Natural killer cell (primary cell): ENCODE measurements around the gene PMM2. TPM values are rescaled to one million over a fixed set of nuclear protein-coding genes. Genes with fewer than 3 reads are reported as not detected.

Experiments used
- ATAC-seq, 3 donors: fragments of 150-1000 bp in 2 of 3; fragments of 200-7000 bp in 1 of 3; cut with Tn5 transposase; 1 replicate in 1 of 3; 2 replicates in 2 of 3; pipeline ENCODE4 v1.10.0; 2021; ENCODE audit warnings: mild to moderate bottlenecking in 2 of 3, moderate library complexity in 2 of 3
- DNase-seq, 2 donors: peaks; one replicate each; pipeline versions ENCODE4 v3.0.0 to v3.0.0-alpha.2; 2013 to 2021; ENCODE audit warnings: mixed read lengths in 1 of 2
- H3K27ac ChIP-seq: one replicate; pipeline ENCODE4 v1.5.1; 2013; ENCODE audit warnings: mild to moderate bottlenecking, low read length
- H3K27me3 ChIP-seq: one replicate; pipeline ENCODE4 v1.6.1; 2013; ENCODE audit warnings: low read length; ENCODE audit not compliant: control insufficient read depth, insufficient read depth
- H3K36me3 ChIP-seq: one replicate; pipeline ENCODE4 v1.6.1; 2013; ENCODE audit warnings: low read length; ENCODE audit not compliant: control insufficient read depth, insufficient read depth
- H3K4me1 ChIP-seq: one replicate; pipeline ENCODE4 v1.6.1; 2013; ENCODE audit warnings: low read length; ENCODE audit not compliant: control insufficient read depth, insufficient read depth
- H3K4me3 ChIP-seq: one replicate; pipeline ENCODE4 v1.5.1; 2013; ENCODE audit warnings: low read length
- H3K9me3 ChIP-seq: one replicate; pipeline ENCODE4 v1.6.1; 2013; ENCODE audit warnings: low read length; ENCODE audit not compliant: control insufficient read depth, insufficient read depth
- H3K27ac Mint-ChIP-seq, 2 donors: one replicate each; pipeline ENCODE4 v1.8.0; 2022; ENCODE audit warnings: mild to moderate bottlenecking in 2 of 2, mixed read lengths in 2 of 2, moderate library complexity in 1 of 2
- H3K27me3 Mint-ChIP-seq, 2 donors: one replicate each; pipeline ENCODE4 v1.8.0; 2022; ENCODE audit warnings: low read depth in 2 of 2, mixed read lengths in 2 of 2
- H3K36me3 Mint-ChIP-seq: one replicate; pipeline ENCODE4 v1.8.0; 2022; ENCODE audit warnings: mixed read lengths
- H3K4me1 Mint-ChIP-seq, 2 donors: one replicate each; pipeline ENCODE4 v1.8.0; 2022; ENCODE audit warnings: mixed read lengths in 2 of 2
- H3K4me3 Mint-ChIP-seq: one replicate; pipeline ENCODE4 v1.8.0; 2022; ENCODE audit warnings: mild to moderate bottlenecking, moderate library complexity, mixed read lengths
- H3K9me3 Mint-ChIP-seq, 2 donors: one replicate each; pipeline ENCODE4 v1.8.0; 2022; ENCODE audit warnings: mixed read lengths in 2 of 2
- CTCF ChIP-seq: fragments of 200-600 bp; IDR thresholded peaks from one replicate; pipeline ENCODE4 v1.8.0; 2022; ENCODE audit warnings: antibody characterized with exemption
- WGBS: methylation state at CpG from one replicate; pipeline ENCODE4 v1.1.7; 2013; ENCODE audit warnings: missing lambda C conversion rate; ENCODE audit not compliant: insufficient coverage; 5-methylcytosine and 5-hydroxymethylcytosine counted together
- intact Hi-C: fragments of 100-400 bp; cut with micrococcal nuclease; formaldehyde crosslinking; loops from one replicate; pipeline ENCODE4 v1.14.2; 2022
- total RNA-seq, 4 donors: library from RNA; stranded (reverse); fragments of 120-200 nt in 1 of 4; gene quantifications; one replicate each; pipeline versions ENCODE4 v1.2.3 to v1.2.4, GENCODE V29; 2013 to 2022

Gene PMM2
- total RNA-seq, 3 donors from 2014 or later (not counting 1 experiment from before 2014, with no cell fraction given) = 33.4 to 37.6 (median 36.4) TPM

GRCh38 chr16:8826278-8826879, 28.7 kb downstream of the PMM2 start:
- peaks cover 16% of the 10 kb centered on the region for H3K36me3 ChIP-seq
- H3K4me1 ChIP-seq = no peaks in the 10 kb centered on the region
- no peak overlapping the region for H3K27ac ChIP-seq
- ATAC-seq = no peak
- Mint-ChIP-seq H3K4me3 (no peak overlapping the region), H3K36me3 (no peaks in the 10 kb centered on the region), H3K27me3 (no peaks in the 10 kb centered on the region), H3K9me3 (no peaks in the 10 kb centered on the region), H3K4me1 (peaks cover 8 to 14% of the 10 kb centered on the region in 2 donors), H3K27ac (no peak overlapping the region)
- no peaks in the 10 kb centered on the region for H3K9me3 ChIP-seq
- WGBS = 100% methylated on average over 1 of the region's 3 CpGs
- TF ChIP-seq CTCF = no peak
- no peaks in the 10 kb centered on the region for H3K27me3 ChIP-seq
- intact Hi-C loops = no loop called here
- no peak for DNase-seq
- H3K4me3 ChIP-seq = no peak overlapping the region

- H3K9me3 Mint-ChIP-seq = no peaks in the 10 kb centered on the region
- H3K4me3 Mint-ChIP-seq = no peak overlapping the region
- TF ChIP-seq CTCF = no peak
- WGBS = 96% methylated on average over 7 of the region's 8 CpGs
- ATAC-seq = no peak
- H3K4me1 Mint-ChIP-seq = peaks cover 0 to 17% of the 10 kb centered on the region in 2 donors
- no peaks in the 10 kb centered on the region for H3K36me3 Mint-ChIP-seq
- no peaks in the 10 kb centered on the region for H3K27me3 Mint-ChIP-seq
- no peak overlapping the region for H3K27ac Mint-ChIP-seq
- DNase-seq = no peak
- Histone ChIP-seq H3K9me3 (no peaks in the 10 kb centered on the region), H3K36me3 (peaks cover 19% of the 10 kb centered on the region), H3K27ac (no peak overlapping the region), H3K4me3 (no peak overlapping the region), H3K4me1 (peaks cover 9% of the 10 kb centered on the region), H3K27me3 (no peaks in the 10 kb centered on the region)
- intact Hi-C loops = no loop called here
Observed at GRCh38 chr16:8828541-8829165, 31.0 kb downstream of the PMM2 start.

- Mint-ChIP-seq H3K27ac (no peak overlapping the region), H3K36me3 (no peaks in the 10 kb centered on the region), H3K4me1 (peaks cover 0 to 22% of the 10 kb centered on the region in 2 donors), H3K4me3 (no peak overlapping the region), H3K27me3 (no peaks in the 10 kb centered on the region), H3K9me3 (no peaks in the 10 kb centered on the region)
- H3K9me3 ChIP-seq = no peaks in the 10 kb centered on the region
- peaks cover 19% of the 10 kb centered on the region for H3K36me3 ChIP-seq
- no peaks in the 10 kb centered on the region for H3K27me3 ChIP-seq
- H3K4me3 ChIP-seq = no peak overlapping the region
- no peak for DNase-seq
- peaks cover 9% of the 10 kb centered on the region for H3K4me1 ChIP-seq
- TF ChIP-seq CTCF = no peak
- no peak for ATAC-seq
- no peak overlapping the region for H3K27ac ChIP-seq
- 99% methylated on average over 8 of the region's 9 CpGs for WGBS
- intact Hi-C loops = no loop called here
Observed at GRCh38 chr16:8831450-8831849, 33.8 kb downstream of the PMM2 start.
